ENCODE measurements around the gene CSH1.
"Not testable (repeated sequence)": the region's sequence is repeated elsewhere in the genome, so short reads cannot be mapped to it uniquely, and the experiment has no call there.

GRCh38 chr17:63856425-63856824 is 39.9 kb downstream of the CSH1 start:
- not testable (repeated sequence) for TF ChIP-seq CTCF, POLR2A (IDR thresholded peaks at IDR 0.05)
